Stromal cell of bone marrow (primary cell): Measurements from ENCODE around the gene CLEC9A.

Experiments
- DNase-seq: peaks from one replicate; pipeline ENCODE4 v3.0.0-alpha.2; 2012; ENCODE audit warnings: low read depth

Gene CLEC9A

DNA sequence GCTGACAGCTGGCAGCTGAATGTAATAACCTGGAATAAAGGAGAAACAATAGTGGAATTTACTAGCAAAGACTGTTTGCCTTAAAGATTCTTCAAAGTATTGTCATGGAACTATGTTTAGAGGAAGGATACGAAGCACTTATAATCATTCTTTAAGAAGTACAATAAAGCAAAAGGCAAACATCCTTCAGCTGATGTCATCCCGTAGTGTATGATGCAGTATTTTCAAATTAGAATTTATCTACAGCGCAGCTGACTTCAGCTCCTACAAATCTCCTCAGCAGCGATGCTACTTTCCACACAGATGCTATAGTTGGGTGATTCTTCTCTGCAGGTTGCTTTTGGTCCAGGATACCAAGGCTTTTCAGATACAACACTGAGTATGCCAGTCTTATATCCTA, 36.8 kb downstream of the CLEC9A start:
- DNase-seq, result no peak

DNA sequence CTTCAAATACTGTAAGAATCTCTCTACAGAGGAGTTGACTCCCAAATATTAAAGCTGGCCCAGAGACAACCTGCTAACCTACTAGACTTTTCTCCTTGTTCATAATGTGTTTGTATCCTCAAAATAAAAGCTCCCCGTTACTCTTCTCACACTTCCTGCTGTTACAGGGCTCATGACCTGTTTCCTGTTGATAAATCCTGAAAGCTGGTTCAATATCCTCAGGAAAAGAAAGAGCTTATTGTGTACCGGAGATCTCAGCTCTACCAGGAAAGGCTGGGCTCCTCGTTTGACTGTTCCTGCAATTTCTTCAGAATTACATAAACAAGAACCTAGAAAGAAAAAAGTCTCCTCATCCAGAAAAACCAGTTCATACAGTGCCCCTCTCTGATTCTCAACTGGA, 37.5 kb downstream of the CLEC9A start:
- no peak for DNase-seq

DNA sequence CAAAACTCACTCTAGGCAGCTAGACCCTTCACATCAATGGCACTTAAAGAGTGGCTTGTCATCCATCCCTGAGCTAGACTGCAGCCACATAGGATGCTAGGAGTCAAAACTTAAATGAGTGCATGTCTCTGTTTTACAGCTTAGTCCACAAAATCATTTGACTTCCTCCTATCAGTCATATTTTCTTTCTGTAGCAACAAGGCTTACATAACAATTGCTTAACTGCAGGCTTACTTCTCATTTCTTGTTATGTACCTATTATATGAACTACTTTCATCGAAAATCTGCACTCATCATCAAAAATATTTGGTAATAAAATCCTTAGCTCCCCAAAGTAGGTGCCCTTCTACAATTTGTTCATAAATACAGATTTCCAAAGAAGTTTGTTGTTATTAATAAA, 38.2 kb downstream of the CLEC9A start:
- DNase-seq, result no peak

DNA sequence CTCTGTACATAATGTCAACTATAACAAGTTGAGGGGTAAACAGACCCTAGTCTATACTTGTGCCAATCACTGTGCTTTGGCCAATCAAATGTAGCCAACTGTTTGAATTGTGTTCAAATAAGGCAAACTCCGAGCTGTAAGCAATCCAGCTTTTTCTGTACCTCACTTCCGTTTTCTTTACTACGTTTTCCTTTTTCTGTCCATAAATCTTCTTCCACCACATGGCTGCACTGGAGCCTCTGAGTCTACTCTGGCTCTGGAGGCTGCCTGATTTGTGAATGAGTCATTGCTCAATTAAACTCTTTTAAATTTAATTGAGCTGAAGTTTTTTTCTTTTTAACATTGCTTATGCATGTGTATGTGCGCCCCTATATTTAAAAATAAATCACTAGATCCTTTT, 38.6 kb downstream of the CLEC9A start:
- DNase-seq, result peak; percentile 18

DNA sequence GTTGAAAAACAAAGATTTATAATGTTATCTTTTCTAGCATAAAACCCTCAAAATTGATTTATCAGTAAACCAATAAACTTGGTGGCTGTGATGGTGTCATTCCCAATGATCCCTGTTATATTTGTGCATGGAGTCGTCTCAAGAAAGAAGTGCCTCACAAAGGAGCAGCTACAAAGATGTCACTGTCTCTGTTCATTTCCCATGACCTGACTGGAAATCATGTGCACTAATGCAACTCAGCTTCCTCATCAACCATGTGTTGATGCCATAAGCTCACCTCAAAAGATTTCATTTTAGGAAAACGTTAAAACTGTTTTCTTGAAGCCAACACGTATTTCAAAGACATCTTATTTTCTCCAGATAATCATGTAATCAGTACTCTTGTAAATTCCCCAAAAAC, 39.5 kb downstream of the CLEC9A start:
- no peak for DNase-seq

DNA sequence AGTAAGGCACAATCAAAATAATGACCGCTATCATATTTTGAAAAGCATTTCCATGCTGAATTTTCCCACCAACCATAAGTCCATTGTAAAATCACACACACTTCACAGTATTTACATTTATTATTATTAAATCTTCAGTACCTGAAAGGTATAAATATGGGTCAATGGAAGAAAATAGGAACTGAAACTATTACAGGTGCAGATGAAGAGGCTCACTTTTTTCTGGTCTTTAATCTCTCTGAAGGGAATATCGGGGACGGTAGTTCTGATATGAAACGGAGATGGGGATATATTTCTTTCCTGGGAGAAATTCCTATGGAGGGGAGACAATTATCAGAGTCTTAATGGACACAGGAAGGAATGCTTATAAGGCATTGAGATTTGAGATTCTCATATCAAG, 39.9 kb downstream of the CLEC9A start:
- DNase-seq, result no peak

DNA sequence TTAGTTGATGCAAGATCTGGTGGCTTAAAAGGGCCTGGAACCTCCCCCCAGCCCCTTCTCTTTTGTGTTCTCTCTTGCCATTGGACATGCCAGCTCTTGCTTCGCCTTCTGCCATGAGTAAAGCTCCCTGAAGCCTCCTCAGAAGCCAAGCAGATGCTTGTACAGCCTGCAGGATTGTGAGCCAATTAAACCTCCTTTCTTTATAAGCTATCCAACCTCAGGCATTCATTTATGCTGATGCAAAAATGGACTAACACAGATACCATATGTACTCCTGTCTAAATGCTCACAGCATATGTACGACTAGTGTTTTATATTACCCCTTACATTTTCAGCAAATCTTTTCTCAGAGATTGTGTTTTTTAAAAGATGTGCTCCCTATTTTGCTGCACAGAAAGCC, 41.6 kb downstream of the CLEC9A start:
- DNase-seq, result no peak

DNA sequence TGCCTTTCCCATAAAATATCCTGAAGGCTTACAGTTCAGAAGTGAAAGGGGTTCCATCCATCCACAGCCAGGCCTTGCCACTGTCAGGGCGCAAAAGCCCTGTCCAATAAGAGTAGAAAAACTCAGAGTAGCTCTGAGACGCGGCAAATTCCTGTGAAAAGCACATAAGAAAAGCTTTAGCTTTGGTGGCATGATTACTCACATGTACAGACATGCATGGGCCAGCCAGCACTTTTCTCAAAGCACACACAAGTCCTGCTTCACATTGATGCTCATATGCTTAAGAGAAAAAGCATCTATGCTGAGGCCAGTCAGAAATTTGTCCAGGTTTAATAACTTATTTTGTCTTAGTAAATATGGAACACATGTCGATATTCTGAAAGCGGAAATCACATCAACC, 42.8 kb downstream of the CLEC9A start:
- DNase-seq, result no peak

DNA sequence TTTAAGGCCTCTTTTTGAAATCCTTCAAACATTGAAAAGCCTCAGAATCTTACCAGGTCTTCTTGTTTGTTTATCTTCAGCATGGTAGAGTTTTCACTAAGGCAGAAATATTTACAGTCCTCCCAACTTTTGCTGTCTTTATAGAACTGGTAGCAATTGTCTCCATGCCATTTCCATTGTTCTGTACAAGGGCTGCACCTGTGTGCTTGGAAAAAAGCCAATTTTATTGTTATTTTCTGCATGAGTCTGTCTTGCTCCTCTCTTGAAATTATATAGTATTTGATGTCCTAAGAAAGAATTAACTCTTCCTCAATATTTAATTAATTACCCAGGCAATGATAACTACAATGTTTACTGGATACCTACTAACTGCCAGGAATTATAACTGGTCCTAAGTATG, 45.0 kb downstream of the CLEC9A start:
- DNase-seq, result no peak

DNA sequence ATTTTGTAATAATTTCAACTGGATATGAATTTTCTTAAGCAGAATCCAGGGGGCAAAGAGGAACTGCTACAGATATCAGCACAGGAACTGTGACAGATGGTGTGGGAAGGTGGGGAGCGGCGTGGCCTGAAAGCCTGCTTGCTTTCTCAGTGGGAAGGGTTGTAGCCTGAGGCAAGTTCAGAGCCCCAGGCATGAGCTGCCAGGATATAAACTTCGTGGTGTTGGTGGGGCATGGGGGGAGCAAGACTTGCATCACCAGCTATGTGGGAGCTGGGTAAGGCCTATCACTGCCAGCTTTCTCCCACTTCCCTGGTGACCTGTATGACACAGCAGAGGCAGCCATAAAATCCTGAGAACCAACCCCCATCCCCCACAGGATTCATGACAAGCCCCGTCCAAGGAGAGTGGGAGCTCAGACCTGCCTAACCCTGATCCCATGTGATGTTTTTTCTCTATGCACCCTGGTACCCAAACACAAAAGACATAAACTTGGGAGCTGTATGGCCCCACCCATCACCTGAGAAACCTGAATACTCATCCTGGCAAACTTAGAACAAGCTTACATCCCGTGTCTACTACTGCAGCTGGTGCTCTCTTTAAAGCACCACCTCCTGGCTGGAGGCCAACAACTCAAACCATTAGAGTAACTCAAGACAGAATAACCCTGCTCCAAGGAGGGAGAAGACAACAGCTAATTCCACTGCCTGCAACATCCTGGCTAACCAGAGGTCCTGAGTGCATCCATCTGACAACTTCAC, 51.8 kb downstream of the CLEC9A start:
- no peak for DNase-seq

DNA sequence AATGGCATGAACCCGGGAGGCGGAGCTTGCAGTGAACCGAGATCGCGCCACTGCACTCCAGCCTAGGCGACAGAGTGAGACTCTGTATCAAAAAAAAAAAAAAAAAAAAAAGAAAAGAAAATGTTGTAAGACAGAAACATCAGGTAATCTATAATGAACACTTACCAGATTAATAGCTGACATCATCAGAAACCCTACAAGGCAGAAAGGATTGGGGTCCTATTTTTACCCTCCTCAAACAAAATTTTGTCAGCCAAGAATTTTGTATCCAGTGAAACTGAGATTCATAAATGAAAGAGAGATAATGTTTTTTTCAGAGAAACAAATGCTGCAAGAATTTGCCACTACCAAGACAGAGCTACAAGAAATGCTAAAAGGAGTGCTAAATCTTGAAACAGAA, 54.3 kb downstream of the CLEC9A start:
- no peak for DNase-seq

DNA sequence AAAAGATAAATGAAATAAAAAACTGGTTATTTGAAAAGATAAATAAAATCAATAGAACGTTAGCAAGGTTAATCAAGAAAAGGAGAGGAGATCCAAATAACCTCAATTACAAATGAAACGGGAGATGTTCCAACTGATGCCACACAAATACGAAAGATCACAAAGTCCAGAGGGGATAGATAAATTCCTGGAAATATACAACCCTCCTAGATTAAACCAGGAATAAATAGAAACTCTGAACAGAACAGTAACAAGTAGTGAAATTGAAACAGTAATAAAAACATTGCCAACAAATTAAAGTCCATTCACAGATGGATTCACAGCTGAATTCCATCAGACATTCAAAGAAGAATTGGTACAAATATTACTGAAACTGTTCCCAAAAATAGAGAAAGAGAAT, 55.9 kb downstream of the CLEC9A start:
- DNase-seq, result no peak

DNA sequence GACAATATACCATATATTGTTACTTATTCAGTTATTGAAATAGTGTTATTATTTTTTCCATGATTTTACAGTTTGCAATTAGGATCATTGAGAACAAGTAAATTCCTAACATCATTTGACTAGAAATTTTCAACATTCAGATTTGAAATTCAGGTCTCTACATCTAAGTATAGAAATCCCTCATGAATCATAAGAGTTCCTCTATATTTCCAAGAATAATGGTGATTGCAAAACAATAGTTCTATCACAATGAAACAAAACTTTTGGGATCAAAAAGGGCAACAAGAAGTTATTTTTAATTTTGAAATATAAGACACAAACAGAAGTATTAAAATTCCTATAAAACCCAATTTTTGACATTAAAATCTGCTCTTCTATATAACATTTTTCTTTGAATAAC, 57.5 kb downstream of the CLEC9A start:
- no peak for DNase-seq

DNA sequence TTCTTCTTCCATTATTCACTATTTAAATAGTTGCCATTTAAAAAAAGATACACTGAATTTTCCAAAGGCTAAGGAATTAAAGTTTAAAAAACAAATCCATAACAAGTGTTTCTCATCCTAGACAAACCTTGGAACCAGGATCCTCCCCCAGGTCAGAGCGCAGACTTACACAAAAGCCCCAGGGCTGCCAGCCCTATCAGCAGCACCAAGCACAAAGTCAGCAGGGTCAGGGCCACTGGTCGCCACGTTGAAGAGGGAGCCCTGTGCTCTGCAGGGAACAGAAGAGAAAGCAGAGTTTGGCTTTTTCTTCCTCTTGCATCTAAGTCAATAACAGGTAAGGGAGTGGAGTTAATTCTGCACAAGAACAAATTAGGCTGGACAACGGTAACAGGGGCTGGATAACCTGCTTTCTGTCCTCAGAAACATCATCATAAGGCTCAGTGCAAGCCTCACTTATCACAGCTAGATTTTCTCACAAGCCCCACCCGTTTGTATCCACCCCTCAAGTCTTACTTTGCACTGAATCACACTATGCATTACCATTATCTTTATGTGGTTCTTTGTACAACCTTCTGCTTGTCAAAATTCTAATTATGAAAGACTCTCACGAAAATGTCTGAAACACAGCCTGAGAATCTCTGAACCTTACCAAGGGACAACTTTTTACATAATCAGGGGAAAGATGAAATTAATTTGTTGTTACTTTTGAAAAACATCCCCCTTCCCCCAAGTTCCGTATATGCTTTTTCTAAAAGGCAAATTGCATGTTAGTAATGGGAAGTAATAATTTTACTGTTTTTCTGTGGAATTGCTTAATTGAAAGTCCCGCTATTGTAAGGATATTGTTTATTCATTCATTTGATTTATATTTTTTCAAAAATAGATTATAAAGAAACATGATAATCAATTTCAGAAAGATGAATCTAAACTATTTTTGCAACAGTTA, 58.7 kb downstream of the CLEC9A start:
- no peak for DNase-seq

DNA sequence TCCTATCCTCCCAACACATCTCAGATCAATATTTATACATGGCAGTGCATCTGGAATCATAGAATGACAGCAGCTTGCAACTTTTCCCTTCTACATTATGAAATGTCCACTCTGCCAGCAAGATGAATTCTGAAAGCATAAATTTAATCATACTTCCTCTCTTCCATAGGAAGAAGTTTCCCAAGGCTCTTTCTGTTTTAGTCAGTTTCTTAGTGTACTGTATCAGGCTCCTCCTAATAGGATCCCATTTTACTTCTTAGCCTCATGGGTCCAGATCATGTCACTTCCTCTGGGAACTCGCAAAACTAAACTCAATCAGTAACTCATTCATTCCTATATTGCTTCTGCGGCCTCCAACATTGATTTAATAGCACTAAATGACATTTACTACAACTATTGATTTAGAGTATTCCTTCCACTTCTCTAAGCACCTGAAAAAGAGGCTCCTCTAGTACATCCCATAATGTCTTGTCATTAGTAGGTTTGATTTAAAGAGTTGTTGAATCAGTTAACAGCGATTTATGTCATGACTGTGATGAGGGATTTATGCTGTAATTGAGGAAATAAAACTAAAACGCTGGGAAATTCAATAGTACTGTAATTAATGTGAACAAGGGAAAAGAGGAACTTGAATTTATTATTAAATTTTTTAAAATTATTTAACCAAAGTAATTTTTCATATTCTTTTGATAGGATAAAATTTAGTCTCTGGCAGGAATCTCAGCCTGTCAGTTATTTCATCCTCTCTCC, 64.3 kb downstream of the CLEC9A start:
- DNase-seq, result no peak

DNA sequence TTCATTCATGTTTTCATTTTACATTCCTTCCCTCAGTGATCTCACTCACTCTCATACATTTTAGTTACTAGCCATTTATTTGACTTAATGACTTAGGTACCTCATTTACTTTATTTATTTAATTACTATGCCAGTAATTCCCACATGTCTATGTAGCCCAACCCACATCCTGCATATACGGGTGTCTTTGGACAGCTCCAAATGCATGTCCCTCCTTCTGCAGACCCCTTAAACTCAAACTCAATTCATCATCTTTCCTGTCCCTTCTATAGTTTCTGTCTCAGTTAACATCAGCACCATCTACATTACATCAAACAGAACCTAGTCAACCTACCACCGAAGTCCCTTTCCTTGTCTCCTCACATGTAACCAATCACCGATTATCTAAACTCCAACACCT, 65.5 kb downstream of the CLEC9A start:
- DNase-seq, result no peak

DNA sequence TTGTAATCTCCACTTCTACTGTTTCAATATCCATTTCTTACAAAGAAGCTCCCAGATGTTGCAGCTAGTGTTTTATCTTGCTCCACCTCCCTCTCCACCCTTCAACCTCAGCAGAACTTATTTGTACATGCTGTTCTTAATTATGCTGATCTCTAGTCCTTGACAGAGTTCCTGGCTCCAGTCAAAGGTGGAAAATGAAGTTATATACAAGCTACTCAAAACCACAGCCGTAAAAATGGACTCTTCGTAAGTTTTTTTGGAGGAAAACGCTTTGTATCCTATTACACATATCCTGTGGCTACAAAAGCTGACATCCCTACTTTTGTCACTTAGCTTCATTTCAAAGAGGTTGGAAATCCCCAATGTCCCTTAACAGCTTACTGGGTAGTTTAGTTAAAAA, 67.0 kb downstream of the CLEC9A start:
- DNase-seq, result no peak

DNA sequence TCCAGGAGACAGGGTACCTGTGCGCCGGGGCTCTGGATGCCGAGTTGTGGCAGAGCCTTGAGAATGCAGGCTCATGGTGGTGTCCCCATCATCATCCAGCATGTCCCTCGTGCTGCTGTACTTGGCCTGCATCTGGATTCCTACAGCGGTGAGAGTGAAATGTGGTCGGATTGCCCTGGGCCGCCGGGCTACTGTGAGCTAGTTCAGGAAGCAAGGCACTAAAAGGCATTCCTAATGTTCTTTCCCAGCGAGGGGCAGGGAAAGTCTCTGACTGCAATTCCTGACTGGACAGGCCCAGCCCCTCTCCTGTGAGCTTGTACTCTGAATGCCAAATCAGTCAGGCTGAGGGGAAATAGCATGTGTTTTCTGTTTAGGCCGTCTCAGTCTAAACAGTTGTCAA, 68.3 kb downstream of the CLEC9A start, which contains the start of gene CLEC1A:
TSS of gene CLEC1A (minus strand) at position 195 of the 400 bp plus-strand sequence. CDS start at position 132, 63 bp downstream.
- no peak for DNase-seq

DNA sequence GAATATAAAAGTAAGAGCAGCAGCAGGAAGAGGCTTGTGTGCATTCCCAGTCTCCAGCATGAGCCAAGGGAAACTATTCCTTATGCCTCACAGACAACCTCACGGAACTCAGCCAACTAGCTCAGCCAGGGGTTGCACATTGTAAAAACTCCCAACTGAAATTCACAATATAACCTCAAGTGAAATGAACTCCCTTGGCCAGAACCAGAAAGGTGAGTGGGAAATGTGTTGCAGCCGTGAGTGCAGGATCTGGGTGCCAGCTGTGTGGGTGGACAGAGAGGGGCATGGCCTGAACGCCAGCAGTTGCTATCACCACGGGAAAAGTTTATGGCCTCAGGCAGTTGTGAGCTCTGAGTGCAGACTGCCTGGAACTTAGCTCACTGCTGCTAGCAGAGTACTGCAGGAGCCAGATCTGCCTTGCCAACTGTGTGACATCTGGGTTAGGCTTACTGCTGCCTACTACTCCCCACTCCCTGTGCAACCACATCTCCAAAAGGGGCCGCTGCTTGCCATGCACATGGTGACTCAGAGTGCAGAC, 70.6 kb downstream of the CLEC9A start:
- DNase-seq, result peak; percentile 59

DNA sequence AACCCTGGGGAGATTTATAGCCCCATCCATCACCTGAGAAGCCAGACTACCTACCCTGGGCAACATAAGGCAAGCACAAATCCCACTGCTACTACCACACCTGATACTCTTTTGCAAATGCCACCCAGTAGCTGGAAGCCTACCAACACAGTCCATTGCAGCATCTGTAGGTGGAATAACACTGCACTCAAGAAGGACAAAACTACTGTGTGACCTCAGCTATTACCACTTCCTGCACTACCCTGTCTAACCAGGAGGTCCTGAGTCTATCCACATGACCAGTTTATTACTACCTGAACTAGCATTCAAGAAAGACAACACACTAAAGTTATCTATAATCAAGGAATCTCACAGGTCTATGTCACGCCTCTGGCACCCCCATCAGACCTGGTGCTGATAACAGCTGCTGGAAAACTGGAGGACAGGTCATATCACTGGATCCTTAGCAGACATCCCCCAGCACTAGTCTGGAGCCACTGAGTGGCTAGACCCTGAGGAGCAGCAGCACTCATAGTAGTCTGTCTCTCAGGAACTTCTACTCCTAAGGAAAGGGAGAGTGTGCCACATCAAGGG, 71.3 kb downstream of the CLEC9A start:
- no peak for DNase-seq

DNA sequence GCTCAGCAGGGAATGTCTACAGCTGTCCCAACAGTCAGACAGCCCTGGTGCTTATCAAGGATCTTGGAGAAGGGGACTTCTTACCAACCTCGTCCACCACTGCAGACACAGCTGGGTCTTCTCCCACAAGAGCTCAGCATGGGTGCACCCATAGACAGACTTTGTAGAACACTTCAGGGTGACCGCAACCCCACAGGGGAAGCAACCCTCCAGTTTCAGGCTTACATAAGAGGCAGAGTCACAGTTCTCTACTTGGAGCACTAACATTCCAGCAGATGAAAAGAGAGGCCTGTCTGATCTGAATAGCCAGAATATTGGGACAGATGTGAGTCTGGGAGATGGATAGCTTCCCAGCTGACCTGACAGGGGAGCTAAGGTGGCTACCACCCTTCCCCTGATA, 71.8 kb downstream of the CLEC9A start:
- DNase-seq, result no peak
